HepG2 (cell line): ENCODE measurements around the gene PCNX4. TPM values are rescaled to one million over a fixed set of nuclear protein-coding genes. Genes with fewer than 3 reads are reported as not detected.

Experiments used
- ATF4 ChIP-seq, 2 experiments: fragments of 450-650 bp in 1 of 2; sonication (generic) in 1 of 2; formaldehyde crosslinking; IDR thresholded peaks; 2 replicates each; pipeline versions ENCODE4 v1.5.0 to v1.8.0; 2020 to 2022; ENCODE audit warnings: mild to moderate bottlenecking in 1 of 2, missing genetic modification reagents in 1 of 2
- FOXM1 ChIP-seq: sonication (generic); formaldehyde crosslinking; IDR thresholded peaks from 2 replicates; pipeline ENCODE4 v1.5.0; 2020; ENCODE audit warnings: missing genetic modification reagents
- NFE2L2 ChIP-seq: fragments of 150-350 bp; IDR thresholded peaks from 2 replicates; pipeline ENCODE4 v1.6.1; 2014; ENCODE audit warnings: low read length
- NR2F1 ChIP-seq, 2 experiments: fragments of 450-650 bp in 1 of 2; formaldehyde crosslinking in 1 of 2; IDR thresholded peaks; 2 replicates each; pipeline versions ENCODE4 v1.5.0 to v1.6.1; 2016 to 2020; ENCODE audit warnings: mild to moderate bottlenecking in 1 of 2, missing compliant biosample characterization in 1 of 2, missing genetic modification reagents in 1 of 2, moderate library complexity in 1 of 2
- SRY ChIP-seq: sonication (generic); formaldehyde crosslinking; IDR thresholded peaks from 2 replicates; pipeline ENCODE4 v1.8.0; 2022; ENCODE audit warnings: mild to moderate bottlenecking, missing genetic modification reagents
- TMF1 ChIP-seq: sonication (generic); formaldehyde crosslinking; IDR thresholded peaks from 2 replicates; pipeline ENCODE4 v1.8.1; 2022; ENCODE audit warnings: low read depth, missing genetic modification reagents
- TRAFD1 ChIP-seq: sonication (generic); formaldehyde crosslinking; IDR thresholded peaks from 2 replicates; pipeline ENCODE4 v1.5.1; 2020; ENCODE audit warnings: missing genetic modification reagents, mild to moderate bottlenecking, borderline replicate concordance
- YEATS4 ChIP-seq: sonication (generic); formaldehyde crosslinking; IDR thresholded peaks from 2 replicates; pipeline ENCODE4 v1.4.0; 2020; ENCODE audit warnings: missing genetic modification reagents, borderline replicate concordance
- ZNF407 ChIP-seq: sonication (generic); formaldehyde crosslinking; IDR thresholded peaks from one replicate; pipeline ENCODE4 v1.5.1; 2020; ENCODE audit warnings: mild to moderate bottlenecking, missing genetic modification reagents; ENCODE audit errors: not compliant biosample characterization
- polyA plus RNA-seq, 8 experiments: library from polyadenylated mRNA; depleted of rRNA in 3 of 8; stranded (reverse) in 7 of 8; unstranded in 1 of 8; fragments of >200 nt; fragmentation: Illumina TruSeq in 4 of 8; extraction: Trizol in 4 of 8; gene quantifications; 2 replicates each; pipeline versions ENCODE4 v1.2.1 to v1.2.3, GENCODE V29; 2011 to 2016; ENCODE audit warnings: low read depth in 4 of 8, missing spikeins in 1 of 8, mixed read lengths in 1 of 8; ENCODE audit not compliant: insufficient read depth in 1 of 8
- total RNA-seq, 5 experiments: library from RNA; depleted of rRNA; stranded (reverse); fragments of >200 nt; fragmentation: Illumina TruSeq; extraction: Trizol; gene quantifications; 2 replicates each; pipeline ENCODE4 v1.2.3, GENCODE V29; 2016; ENCODE audit warnings: low read depth in 1 of 5

The PCNX4 gene
- total and polyA plus RNA-seq, 2 of the 13 experiments (the other 11 are each of a cell fraction or from before 2014, with no cell fraction given): 28.6 to 43.0 TPM

- TF ChIP-seq ZNF407 (CRISPR knock-in tag): no peak
- no peak for TF ChIP-seq FOXM1 (CRISPR knock-in tag)
- no peak for TF ChIP-seq SRY (CRISPR knock-in tag)
- no peak for TF ChIP-seq NR2F1 (CRISPR knock-in tag; IDR thresholded peaks at IDR 0.05)
- TF ChIP-seq TMF1 (CRISPR knock-in tag): no peak
- no peak for TF ChIP-seq YEATS4
- TF ChIP-seq ATF4 (CRISPR knock-in tag; IDR thresholded peaks at IDR 0.05): no peak
- TF ChIP-seq NFE2L2: no peak
- no peak for TF ChIP-seq TRAFD1
- TF ChIP-seq, all 625 proteins: peak for 0
These were observed 10.1 kb downstream of the PCNX4 start (continued) for GRCh38 chr14:60101786-60102185.
